ENCODE data around the gene SLF2.

DNA sequence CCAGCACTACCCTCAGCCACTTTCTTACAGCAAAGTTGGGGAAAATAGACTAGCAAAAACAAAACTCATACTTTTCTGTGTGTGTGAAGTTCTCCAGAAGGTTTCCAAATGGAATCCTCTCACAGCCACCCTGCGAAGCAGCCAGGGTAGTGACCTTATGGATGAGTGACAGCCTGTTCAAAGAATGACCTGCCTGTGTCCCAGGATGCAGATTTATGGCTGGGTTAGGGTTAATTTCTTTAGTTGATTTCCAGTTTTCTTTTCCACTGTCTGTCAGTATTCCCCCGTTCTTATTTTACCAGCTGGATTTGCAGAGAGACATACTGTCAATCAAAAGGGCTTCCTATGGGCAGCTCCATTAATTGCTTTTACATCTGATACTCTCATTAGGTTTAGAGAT lies 54.1 kb downstream of the SLF2 start:
- TF ChIP-seq ZNF274 (IDR thresholded peaks at IDR 0.05; ENCODE audit: low read depth, low read length) (no peak), SUZ12 (IDR thresholded peaks at IDR 0.05; ENCODE audit: extremely low read depth, insufficient read depth, insufficient read length) (no peak), YY1 (IDR thresholded peaks at IDR 0.05; ENCODE audit: insufficient read depth, insufficient read length) (no peak)
